ENCODE results near the gene SLC32A1. TPM values are rescaled to one million over a fixed set of nuclear protein-coding genes. Genes with fewer than 3 reads are reported as not detected.

SLC32A1 gene
- total and polyA plus RNA-seq, 2 of the 13 experiments (the other 11 are each of a cell fraction or from before 2014, with no cell fraction given) = not detected

- TF ChIP-seq E2F5 (CRISPR knock-in tag; conservative IDR thresholded peaks at IDR 0.05) (0 out of 2 replicates have a peak, but pooled peaks have one; percentile 28), PAWR (CRISPR knock-in tag; IDR thresholded peaks at IDR 0.05; ENCODE audit: borderline replicate concordance) (no peak), SP4 (CRISPR knock-in tag; IDR thresholded peaks at IDR 0.05) (peak; percentile 36; the same call in 1 of the 2 replicates), FOSL2 (CRISPR knock-in tag; IDR thresholded peaks at IDR 0.05) (0 out of 2 replicates have a peak, but pooled peaks have one; percentile 3), NFIB (CRISPR knock-in tag; IDR thresholded peaks at IDR 0.05; ENCODE audit: borderline replicate concordance) (0 out of 2 replicates have a peak, but pooled peaks have one; percentile 42), SPEN (CRISPR knock-in tag; IDR thresholded peaks at IDR 0.05; ENCODE audit: low read depth) (0 out of 2 replicates have a peak, but pooled peaks have one; percentile 18), EZH2 (conservative IDR thresholded peaks at IDR 0.05; ENCODE audit: low read depth, low read length) (peak; percentile 76), DRAP1 (CRISPR knock-in tag; IDR thresholded peaks at IDR 0.05) (no peak)
- TF ChIP-seq, protein P1, sequence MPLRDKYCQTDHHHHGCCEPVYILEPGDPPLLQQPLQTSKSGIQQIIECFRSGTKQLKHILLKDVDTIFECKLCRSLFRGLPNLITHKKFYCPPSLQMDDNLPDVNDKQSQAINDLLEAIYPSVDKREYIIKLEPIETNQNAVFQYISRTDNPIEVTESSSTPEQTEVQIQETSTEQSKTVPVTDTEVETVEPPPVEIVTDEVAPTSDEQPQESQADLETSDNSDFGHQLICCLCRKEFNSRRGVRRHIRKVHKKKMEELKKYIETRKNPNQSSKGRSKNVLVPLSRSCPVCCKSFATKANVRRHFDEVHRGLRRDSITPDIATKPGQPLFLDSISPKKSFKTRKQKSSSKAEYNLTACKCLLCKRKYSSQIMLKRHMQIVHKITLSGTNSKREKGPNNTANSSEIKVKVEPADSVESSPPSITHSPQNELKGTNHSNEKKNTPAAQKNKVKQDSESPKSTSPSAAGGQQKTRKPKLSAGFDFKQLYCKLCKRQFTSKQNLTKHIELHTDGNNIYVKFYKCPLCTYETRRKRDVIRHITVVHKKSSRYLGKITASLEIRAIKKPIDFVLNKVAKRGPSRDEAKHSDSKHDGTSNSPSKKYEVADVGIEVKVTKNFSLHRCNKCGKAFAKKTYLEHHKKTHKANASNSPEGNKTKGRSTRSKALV (CRISPR knock-in tag; IDR thresholded peaks at IDR 0.05) = 0 out of 2 replicates have a peak, but pooled peaks have one; percentile 29
These were observed 3.4 kb downstream of the SLC32A1 start (continued) for GRCh38 chr20:38727607-38728190.
